Stimulated activated CD4-positive, alpha-beta T cell treated with anti-CD3 and anti-CD28 coated beads, Interleukin-2, amount 100 ng/mL, for 24 hours (primary cell): ENCODE data around the gene RAB11FIP4.
"Not testable (repeated sequence)": the region's sequence is repeated elsewhere in the genome, so short reads cannot be mapped to it uniquely, and the experiment has no call there.

Experiments
- DNase-seq, 2 donors: peaks; one replicate each; pipeline ENCODE4 v3.0.0-alpha.2; 2020

Gene RAB11FIP4, protein sequence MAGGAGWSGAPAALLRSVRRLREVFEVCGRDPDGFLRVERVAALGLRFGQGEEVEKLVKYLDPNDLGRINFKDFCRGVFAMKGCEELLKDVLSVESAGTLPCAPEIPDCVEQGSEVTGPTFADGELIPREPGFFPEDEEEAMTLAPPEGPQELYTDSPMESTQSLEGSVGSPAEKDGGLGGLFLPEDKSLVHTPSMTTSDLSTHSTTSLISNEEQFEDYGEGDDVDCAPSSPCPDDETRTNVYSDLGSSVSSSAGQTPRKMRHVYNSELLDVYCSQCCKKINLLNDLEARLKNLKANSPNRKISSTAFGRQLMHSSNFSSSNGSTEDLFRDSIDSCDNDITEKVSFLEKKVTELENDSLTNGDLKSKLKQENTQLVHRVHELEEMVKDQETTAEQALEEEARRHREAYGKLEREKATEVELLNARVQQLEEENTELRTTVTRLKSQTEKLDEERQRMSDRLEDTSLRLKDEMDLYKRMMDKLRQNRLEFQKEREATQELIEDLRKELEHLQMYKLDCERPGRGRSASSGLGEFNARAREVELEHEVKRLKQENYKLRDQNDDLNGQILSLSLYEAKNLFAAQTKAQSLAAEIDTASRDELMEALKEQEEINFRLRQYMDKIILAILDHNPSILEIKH

DNA sequence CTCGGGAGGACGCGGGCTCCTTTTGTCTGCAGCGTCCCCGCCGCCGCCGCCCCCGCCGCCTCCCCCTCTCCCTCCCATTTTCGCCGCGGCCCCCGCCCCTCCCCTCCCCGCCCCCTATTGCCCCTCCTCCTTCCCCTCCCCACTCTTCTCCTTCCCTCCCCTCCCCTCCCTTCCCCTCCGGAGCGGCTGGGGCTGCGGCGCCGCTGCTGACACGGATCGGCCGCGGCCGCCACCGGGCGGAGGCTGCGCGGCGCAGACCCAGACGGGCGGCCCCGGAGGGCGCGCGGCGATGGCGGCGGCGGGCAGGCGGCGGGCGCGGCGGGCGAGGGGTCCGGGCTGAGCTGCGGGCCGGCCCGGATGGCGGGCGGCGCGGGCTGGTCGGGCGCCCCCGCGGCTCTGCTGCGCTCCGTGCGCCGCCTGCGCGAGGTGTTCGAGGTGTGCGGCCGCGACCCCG is at the start of gene RAB11FIP4:
RAB11FIP4 (plus strand) TSS at position 180 of the 454 bp plus-strand sequence; CDS start at position 358, 178 bp downstream.
- peak in 1 of 2 donors; percentile 28 for DNase-seq

DNA sequence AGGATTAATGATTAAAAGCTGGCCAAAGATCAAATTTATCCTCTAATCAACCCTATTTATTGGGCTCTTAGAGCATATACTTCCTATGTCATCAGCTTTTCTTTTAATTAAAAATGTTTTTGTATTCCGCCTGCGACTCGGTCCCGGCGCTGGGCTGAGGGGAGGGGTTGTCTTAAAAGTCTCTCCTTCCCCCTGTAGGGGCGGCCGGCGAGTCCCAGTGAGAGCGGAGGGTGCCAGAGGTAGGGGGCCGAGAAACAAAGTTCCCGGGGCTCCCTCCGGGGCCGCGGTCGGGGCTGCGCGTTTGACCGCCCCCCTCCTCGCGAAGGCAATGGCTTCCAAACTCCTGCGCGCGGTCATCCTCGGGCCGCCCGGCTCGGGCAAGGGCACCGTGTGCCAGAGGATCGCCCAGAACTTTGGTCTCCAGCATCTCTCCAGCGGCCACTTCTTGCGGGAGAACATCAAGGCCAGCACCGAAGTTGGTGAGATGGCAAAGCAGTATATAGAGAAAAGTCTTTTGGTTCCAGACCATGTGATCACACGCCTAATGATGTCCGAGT is 46.2 kb upstream of the RAB11FIP4 start:
- not testable (repeated sequence) for DNase-seq

DNA sequence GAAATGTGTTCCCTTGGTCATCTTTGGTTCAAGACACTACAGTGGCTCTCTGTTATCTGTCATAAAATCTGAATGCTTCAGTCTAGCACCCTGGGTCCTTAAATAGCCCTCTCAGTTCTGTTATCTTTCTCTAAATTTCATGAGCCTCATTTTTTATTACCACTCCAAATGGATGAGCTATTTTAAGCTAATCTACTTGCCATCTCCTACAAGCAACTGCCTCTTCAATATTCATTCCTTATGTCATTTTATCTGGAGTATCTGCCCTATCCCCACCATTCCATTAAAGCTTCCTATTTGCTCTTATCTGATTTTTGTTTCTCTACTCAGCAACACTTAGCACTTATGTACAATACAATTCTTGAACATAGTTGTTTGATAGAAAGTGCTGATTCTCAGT is 42.0 kb upstream of the RAB11FIP4 start:
- no peak for DNase-seq

DNA sequence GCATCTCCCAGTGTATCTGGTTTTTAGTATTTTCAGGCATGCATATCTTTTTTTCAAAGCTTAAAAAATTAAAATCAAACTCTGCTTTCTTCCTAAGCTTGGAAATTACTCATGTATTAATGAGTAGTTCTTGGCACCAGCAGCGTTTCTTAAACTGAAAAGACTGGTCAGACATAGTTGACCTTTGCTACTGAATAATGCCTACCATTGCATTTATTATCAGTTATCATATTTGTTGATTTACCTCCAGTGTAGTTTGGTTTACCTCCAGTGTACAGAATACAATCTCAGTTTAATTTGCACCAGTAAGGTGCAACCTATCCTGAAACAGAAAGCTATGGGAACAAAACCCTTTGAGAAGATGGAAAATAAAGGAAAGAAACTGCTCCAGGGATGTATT is 35.5 kb upstream of the RAB11FIP4 start:
- DNase-seq: no peak

DNA sequence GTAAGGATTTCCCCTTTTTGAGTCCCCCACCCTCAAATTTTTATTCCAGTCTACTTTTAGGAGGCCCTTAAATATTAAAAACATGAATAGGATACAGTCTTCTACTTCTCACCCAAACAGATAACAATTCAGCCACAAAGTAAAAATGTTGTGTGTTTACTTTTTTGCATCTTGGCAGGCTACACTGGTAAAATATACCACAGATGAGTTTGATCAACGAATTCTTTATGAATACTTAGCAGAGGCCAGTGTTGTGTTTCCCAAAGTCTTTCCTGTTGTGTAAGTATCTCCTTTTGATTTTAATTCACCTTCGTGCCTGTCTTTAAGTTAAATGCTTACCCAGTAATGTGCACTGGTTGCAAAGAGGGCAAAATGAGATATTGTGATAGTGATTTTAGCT is 34.4 kb upstream of the RAB11FIP4 start:
- DNase-seq: no peak

DNA sequence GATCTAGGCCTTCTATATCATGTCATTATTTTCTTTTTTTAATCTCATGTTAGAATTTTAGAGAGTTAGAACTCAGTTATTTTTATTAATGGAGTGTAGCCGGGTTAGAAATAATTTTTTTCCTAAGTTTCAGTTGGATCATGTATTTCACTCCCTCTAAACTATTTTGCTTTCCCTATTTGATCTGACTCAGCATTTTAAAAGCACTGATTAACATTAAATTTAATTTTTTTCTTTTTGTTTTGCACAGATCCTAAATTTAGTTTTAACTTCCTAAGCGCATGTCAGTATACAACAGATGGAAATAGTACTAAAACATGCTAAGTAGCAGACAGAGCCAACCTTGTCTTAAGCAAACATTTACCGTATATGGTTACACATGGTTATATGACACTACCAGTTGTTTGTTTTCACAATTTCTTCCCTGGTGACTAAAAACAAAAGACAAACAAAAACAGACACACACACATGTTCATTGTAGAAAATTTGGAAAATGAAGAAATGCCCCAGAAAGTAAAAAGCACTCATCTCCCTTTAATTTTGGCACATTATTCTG is 33.6 kb upstream of the RAB11FIP4 start:
- DNase-seq: no peak

DNA sequence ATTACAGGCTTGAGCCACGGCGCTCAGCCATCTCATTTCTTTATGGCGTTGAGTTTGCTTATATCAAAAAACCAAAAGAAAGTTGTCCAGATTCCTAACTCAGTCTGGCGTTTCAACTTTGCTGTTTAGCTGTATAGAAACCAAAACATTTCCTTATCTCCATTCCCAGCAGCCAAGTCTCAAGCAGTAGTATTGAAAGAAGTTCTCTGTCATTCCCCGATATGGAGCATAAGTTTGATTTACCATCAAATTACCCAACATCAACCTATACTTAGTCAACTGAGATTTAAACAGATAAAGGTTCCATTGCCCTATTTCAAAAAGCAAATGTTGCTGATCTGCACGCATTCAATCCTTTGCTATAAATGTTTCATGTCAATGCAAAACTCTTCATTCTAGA is 27.5 kb upstream of the RAB11FIP4 start:
- DNase-seq: no peak

DNA sequence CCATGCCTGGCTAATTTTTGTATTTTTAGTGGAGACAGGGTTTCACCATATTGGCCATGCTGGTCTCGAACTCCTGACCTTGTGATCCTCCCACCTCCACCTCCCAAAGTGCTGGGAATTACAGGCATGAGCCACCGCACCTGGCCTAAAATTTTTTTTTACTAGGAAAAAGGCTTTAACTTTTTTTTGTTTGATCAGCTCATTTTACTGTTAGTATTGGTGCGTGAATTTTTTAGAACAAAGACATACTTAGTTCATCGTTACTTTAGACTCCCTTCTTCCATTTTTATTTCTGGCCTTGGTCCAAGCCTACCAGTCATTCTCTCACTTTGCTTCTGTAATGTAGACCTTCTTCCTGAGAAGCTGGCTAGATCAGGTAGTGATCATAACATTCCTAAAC is 25.4 kb upstream of the RAB11FIP4 start:
- DNase-seq: no peak

DNA sequence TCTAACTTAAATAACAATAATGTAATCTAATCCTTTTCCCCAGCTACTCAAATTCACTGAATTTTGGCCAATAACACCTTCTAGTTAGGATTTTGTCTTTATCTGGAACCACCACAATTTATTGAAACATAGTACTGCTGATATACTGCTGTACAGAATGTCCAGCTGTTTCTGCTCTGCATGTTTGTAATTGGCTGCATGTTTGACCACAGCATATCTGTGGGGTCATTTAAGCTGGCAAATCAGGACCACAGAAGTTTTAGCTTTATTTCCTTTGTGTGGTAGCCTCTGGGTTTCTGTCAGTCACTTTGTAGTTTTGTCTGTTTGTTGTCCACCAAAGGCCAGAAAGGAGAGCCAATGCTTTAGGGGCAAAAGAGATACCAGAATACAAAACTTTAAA is 22.2 kb upstream of the RAB11FIP4 start:
- no peak for DNase-seq

DNA sequence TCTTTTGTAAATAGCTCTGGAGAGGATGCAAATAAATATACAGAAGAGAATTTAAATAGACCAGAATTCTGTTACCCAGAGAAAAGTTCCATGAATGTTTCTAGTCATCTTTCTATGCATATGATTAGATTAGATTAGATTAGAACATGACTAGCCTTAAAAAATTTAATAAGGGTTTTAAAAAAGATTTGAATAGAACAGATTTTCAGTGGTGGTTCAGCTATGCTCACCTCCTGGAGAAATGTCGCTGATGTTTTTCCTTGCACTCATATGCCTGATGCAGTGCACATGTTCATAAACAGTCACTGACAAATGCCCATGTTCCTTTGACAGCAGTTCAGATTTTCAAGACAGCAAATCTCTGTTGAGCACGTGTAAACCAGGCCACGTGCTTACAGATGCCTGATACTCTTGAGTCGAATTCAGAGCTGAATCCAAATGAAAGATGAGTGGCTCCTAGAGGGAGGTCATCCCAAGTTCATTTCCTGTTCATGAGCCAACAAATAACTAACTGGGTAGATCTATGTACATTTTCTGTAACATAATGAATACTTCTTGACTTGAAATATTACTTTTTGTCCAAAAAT is 19.9 kb upstream of the RAB11FIP4 start:
- DNase-seq: no peak

DNA sequence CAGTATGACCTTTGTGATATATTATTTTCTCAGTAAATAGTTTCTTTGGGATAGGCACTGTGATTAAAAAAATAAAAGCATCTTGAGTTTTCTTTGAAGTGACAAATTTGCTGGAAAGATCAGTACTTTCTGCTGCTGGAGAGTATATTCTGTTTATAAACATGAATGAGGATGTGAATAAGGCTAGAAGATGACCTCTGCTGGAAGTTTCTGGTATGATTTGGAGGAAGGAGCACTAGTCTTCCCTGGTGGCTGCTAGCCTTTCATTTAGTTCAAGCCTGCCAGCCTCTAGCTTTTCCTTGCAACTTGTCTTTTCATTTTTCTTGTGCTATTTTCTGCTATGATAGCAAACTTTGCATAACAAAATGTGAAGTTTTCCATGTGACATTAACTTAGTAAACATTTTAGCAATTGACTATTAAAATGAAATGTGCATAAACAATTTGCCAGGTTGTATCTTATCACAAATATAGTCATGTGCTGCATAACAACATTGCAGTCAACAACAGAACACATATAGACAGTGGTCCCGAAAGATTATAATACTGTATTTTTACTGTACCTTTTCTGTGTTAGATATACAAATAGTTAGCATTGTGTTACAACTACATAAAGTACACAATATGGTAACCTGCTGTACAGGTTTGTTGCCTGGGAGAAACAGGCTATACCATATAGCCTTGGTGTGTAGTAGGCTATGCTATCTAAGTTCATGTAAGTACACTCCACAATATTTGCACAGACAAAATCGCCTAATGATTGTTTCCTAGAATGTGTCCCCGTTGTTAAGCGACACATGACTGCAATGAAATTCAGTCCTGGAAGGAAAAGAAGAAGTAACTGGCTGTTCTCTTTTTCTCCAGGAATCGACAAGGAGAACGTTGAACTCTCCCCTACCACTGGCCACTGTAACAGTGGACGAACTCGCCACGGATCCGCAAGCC is 18.1 kb upstream of the RAB11FIP4 start:
- no peak for DNase-seq

DNA sequence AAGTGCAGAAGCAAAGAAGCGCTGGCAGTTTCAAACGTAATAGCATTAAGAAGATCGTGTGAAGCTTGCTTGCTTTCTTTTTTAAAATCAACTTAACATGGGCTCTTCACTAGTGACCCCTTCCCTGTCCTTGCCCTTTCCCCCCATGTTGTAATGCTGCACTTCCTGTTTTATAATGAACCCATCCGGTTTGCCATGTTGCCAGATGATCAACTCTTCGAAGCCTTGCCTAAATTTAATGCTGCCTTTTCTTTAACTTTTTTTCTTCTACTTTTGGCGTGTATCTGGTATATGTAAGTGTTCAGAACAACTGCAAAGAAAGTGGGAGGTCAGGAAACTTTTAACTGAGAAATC is 17.4 kb upstream of the RAB11FIP4 start:
- no peak for DNase-seq

DNA sequence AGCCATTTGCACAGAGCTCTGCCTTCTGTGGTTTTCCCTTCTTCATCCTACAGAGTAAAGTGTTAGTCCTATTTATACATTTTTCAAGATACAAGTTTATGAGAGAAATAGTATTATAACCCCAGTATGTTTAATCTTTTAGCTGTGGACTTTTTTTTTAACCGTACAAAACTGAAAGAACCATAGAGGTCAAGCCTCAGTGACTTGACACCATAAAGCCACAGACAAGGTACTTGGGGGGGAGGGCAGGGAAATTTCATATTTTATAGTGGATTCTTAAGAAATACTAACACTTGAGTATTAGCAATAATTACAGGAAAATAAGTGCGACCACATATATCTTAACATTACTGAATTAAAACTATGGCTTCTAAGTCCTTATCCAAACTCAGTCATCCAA is 17.0 kb upstream of the RAB11FIP4 start:
- DNase-seq: no peak

DNA sequence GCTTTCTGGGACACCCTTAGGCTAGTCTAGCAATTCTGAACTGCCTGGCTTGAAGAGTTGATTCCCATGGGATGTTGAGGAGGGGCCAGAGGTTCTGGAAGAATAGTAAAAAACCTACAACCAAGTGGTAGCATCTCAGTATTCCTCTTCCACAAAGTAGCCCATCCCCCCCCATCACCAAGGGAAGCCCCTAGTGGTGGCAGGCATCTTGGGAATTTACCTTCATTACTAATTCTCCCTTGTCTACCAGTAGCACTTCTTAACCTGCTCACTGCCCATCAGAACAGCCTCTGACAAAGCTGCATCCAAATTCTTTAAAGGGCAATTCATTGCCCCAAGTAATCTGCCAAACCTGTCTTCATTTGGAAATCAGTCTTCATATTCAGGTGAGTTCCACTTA is 12.8 kb upstream of the RAB11FIP4 start:
- no peak for DNase-seq

DNA sequence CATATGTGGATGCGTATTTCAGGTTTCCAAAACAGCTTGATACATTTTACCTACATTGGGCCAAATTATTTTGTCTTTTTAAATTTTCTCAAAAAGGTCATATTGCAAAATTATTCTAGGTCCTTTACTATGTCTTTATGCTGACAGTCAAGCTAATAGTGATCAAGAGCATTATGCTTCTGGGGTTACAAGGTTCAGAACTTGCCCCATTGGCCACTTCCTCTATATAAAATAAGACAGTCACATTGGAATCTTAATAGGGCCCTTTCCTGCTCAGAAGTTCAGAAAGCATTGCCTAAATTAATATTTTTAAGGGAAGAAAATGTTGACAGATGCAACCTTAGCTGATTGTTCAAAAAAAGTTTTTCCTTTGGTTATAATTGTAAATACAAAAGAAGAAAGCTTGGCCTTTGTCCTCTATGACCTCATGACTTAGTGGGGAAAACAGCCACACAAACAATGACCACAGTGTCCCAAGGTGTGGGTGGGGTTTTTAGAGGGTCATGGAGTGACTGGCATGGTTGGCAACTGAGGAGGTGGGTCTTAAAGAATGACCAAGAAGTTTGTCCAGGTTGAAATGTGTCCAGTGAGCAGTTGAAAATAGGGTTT is 11.8 kb upstream of the RAB11FIP4 start:
- no peak for DNase-seq

DNA sequence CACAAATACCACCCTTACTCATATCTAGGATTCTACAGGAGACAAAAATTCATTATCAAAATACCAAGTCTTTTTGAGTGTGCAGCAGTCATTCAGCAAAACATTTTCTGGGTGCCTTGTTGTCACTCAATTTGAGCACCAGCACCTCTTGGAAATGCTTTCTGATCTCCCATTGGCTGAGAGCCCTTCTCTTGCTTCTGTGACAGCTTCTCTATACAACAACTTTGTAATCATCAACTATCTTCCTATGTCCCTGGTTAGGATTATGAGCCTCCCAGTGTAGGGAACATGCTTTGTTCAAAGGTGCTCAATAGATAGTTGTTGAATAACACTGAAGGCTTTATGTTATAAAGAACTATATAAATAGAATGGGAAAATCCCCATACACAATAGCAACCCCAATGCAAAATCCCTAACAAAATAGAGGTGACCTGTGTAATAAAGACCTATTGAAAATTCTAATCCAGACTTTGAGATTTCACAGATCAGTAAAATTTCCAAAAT is 10.3 kb upstream of the RAB11FIP4 start:
- DNase-seq: no peak

DNA sequence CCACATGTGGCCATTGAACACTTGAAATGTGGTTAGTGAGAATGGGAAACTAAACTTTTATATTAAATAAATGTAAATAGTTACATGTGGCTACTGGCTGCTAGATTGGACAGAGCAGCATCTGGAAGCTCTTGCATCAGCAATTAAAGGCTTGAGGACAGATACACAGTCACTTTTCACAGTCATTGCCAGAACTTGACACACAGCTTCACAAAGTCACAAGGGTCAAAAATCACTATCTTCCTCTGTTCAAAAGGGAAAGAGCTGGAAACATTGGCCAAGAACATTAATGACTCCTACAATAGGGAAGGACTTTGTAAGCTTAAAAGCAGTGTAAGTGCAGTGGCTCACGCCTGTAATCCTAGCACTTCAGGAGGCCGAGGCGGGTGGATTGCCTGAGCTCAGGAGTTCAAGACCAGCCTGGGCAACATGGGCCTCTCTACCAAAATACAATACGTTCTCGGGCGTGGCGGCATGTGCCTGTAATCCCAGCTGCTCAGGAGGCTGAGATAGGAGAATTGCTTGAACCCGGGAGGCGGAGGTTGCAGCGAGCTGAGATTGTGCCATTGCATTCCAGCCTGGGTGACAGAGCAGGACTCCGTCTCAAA is 8.7 kb upstream of the RAB11FIP4 start:
- DNase-seq: not testable (repeated sequence)

DNA sequence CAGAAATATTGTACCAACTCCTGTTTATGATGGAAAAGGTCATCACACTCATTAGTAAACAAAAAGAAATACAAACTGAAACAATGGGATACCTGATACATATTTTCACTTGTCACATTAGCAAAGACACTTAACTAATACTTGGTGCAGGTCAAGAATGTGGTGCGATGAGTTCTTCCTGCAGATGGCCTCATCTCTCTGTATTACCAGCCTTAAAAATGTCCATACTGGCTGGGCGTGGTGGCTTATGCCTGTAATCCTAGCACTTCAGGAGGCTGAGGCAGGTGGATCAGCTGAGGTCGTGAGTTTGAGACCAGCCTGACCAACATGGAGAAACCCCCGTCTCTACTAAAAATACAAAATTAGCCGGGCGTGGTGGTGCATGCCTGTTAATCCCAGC is 8.0 kb upstream of the RAB11FIP4 start:
- not testable (repeated sequence) for DNase-seq

DNA sequence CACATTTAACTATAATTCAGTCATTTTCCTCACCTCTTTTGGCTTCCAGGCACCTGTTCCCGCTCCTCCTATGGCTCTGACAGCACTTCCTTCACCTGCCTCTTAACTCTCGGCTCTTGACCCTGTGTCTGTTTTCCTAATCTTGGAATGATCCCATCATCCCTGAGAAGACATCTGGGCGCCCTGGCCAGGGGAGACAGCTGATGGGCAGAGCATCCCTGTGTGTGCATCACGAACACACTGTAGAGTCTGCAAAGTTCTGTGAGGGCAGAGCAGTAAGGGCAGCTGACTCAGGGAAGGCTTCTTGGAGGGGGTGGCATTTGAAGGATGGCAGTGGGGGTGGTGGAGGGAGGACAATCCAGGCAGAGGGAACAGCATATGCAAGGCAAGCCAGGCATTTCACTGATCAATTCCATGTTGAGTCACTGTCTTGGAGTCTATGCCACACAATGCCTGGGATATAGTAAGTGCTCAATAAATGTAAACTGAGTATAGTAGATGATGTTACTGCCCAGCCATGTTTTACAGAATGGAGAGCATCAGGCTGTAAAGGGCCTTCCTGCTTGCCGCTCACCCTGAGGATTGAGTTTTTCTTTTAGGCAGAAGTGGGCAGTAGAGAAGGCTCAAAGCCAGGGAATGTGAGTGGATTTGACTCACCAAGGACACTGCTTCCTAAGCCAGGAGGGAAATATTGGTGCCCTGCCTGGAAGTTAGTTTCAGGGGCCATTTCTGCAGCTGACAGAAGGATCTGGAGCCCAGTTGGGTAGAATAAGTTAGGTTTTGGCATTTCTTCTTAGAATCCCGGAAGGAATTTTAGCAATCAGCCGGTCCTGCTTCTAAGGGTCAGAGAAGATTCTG is 5.8 kb upstream of the RAB11FIP4 start:
- no peak for DNase-seq

DNA sequence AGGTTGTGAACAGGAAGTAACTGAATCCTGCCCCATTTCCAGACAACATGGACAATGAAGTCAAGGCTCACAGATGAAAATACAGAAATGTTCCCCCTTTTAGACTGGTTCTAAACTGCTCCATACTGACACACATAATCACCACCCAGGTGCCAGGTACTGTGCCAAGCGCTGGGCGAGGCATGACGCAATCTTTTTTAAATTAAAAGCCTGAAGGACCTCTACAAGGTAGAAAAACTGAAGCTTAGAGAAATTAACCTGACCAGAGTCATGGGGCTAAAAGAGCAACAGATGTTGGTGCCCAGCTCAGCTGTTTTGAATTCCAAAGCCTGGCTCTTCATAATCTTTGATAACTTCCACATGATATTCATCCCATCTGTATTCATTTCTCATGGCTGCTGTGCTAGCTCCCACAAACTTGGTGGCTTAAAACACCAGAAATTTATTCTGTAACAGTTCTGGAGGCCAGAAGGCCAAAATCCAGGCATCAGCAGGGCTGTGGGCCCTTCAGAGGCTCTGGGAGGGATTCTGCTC is 4.9 kb upstream of the RAB11FIP4 start:
- DNase-seq: no peak
